T-helper 1 cell (primary cell): ENCODE results near the gene CTNNA2.

Experiments
- DNase-seq, 5 donors: peaks; one replicate each; pipeline ENCODE4 v3.0.0-alpha.2; 2012 to 2020

Gene CTNNA2

DNA sequence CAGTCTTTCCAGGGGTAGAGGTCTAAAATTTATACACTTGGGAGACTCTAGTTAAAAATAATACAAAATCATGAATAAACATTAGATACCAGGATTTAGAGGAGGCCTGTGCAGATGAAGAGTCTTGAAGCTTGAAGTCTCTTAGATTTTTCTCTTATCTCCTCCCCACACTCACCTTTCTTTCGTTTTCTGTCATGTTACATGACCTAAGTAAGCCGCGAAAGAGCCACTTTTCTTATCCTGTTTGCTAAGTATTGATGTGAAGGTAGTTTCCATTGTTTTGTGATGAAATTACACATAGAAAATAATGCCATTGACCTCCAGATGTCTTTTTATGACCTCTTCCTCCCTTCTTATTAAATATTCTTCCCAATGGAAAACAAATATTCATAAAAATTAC is 423.9 kb downstream of the CTNNA2 start:
- no peak for DNase-seq

DNA sequence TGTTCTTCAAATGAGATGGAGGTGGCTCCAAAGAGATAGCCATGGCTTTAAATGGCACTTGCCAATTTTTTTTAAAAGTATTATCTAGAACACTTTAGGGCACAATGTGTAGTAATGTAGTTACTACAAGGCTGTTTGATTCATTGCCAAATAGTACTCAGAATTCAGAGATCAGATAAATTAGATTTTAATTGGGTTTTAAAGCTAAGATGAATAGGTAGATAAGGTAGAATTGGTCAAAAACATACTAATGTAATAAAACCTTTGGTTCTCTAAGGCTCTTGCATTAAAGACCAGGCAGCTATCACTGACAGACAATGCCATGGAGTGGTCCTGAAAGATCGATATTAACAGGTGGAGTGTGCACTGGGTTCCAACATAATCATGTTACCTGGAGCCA is 425.8 kb downstream of the CTNNA2 start:
- DNase-seq, result no peak

DNA sequence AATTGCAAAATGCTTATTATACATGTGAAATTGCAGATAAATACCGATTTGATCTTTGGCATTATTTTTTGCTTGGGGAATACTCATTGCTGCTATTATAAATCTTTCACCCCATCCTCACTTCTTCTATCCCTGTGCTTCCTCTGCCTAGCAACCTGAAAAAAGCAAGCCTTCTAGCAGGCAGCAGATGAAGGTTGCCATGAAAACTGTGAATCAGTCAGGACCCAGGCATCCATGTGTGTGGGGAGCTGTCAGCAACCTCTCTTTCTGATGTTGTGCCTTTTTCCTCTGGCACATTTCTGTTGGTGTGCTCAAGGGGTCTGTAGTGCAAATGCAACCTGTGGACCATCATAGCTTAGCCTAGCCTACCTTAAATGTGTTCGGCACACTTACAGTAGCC is 427.5 kb downstream of the CTNNA2 start:
- DNase-seq, result no peak

DNA sequence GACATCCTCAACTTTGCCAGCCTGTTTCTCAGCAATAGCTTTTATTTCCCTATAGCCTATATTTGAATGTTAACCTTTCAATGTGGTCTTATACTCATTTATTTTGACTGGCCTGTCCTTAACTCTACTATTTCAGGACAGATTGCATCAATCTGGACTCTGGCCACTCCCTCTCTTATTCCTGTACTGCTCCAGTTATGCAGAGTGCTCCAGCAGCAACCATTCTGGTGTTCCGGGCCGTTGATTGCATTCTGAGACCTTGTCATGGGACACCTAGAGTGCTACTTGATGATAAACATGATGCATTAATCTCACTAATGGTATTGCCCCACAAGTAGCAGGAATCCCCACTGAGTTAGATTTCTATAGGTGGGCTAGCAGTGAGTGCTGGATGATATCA is 428.3 kb downstream of the CTNNA2 start:
- DNase-seq, result no peak

DNA sequence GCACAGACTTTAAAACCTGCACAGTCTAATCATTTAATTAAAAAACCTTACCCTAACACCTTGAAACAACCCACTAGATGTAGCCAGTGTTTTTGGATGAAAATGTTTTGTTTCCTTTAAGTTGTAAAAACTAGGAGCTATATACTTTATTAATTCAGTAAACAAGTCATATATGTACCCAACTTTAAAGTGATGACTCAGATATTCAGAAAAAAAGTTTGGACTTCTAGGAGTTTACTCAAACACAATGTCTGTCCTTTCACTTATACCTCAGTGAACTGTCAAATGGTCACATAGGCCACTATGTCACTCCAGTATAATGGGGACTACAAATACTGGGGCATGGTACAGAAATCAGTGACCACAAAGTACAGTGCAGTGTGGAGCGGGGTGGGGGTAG is 431.4 kb downstream of the CTNNA2 start:
- DNase-seq, result no peak

DNA sequence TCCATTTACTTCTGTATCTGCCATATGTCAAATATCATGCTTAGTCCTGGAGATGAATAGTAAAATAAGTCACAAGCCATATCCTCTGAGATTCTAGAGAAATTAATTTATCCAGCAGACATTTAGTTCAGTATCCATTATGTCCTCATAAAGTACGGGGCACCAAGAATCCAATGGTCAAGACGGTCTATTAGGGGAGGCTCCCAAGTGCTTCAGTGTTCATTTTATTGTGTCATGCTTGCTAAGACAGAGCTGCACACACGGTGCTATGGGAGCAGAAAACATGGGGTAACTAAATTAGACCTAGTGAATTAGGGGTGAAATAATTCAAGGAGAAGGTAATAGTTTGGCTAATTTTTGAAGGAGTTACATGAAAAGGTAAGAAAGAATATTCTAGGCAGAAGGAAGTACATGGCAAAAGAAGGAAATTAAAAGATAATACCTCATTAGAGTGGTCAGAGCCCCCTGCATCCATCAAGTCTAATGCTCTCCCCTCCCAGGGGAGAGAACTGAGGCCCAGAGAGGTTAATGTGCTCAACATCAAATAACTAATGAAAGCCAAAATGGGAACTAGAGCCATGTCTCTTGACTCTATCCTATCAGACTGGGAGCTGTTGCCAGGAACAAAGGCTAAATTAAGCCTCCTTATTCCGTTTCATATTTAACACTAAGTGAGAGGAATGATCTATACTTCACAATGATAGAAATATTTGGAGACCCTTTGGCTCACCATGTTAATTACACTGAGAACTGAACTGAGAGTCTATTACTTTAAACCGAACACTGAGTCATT is 433.0 kb downstream of the CTNNA2 start:
- no peak for DNase-seq

DNA sequence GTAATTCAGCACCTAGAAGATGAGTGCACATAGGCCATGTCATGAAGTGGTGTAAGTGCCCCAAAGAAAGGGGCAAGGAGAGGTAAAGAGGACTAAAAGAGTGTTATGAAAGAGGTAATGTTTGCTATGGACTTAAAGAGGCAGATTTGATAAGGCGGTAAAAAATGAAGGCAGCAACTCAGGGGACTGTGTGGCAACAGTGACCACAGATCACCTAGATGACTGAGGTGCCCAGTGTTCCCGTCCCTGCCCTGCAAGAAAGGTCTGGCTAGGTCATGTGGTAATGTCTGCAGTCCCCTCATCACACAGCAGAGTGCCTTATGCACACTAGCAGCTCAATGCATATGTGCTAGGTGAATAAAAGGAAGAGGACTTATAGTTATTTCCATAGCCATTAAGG is 434.9 kb downstream of the CTNNA2 start:
- DNase-seq, result no peak

DNA sequence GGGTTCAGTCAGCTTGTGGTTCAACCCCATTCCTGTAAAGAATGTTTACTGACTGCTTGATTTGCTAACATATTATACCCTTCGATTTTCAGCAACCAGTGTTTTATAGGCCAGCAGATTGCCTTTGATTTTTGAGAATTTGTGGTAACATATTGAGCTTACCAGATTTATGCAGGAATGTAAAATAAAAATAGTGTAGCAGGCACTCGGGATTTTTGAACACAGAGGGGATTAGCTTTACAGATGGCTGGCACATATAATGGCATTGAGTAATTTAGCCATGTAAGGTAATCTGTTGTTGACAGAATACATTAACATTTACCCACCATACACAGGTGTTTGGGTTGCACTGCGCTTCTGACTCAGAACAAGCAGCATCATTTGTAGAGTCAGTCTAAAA is 437.7 kb downstream of the CTNNA2 start:
- no peak for DNase-seq

DNA sequence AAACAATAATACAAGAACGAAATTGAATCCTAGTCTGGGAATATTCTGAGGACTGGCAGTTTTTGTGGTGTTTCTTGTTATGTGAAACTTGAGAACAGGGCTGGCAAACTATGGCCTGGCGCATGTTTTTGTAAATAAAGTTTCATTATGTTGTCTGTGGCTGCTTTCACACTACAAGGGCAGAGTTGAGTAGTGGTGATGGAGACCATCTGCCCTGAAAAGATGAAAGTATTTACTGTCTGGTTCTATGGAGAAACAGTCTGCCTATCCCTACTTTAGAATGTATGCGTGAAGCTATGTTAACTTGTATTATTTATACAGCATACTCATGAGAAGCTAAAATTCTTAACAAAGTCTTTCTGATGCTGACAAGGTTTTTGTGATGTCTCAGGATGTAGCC is 439.8 kb downstream of the CTNNA2 start:
- no peak for DNase-seq

DNA sequence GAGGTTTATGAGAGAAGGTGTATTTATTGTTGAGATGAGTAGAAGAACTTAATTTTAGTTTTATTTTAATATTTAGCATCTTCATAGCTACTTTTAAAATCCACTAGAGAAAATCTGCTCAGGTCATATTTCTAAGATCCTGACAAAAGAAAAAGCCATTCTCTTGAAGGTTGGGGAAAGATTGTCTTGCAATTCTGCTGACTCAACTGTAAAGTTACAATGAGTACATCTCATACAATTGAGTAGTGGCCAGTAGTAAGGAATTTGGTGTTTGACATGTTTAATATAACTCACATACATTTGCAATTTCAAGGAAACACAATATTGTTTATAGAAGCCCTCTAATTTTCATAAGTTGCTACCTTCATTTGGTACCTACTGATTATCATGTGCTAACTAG is 447.2 kb downstream of the CTNNA2 start:
- no peak for DNase-seq

DNA sequence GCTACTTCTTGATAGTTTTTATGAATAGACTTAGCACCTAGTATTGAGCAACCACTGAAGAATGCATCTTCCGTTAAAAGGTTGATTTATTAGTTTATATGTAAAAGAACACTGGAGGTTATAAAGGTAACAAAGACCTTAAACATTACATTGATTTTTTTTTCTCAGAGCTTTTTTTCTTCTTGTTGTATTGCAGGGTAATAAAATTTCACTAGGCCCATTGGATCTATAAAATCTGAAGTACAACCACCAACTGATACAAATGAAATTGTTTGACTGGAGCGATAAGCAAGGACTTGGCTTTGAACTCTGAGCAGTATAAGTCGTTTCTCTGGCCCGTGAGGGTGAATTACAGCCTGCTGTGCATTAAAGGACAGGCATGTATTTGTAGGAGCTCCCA is 447.7 kb downstream of the CTNNA2 start:
- DNase-seq, result no peak

DNA sequence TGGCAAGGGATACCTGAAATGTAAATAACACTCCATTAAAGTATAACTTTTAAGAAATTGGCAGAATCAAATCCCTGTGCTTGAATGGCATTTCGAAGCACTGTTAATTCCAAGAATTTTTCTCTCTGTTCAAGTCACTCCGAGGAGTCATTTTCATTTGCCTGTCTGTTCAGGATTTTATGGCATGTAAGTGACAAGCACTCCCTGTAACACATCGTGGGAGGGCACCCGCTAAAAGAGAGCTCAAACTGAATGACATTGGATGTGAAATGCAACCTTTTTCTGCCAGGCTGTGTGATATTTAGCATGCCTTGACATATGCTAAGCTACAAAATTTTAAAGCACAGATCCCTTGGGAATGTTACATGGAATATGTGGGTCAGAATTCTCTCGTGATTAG is 452.1 kb downstream of the CTNNA2 start:
- DNase-seq, result no peak

DNA sequence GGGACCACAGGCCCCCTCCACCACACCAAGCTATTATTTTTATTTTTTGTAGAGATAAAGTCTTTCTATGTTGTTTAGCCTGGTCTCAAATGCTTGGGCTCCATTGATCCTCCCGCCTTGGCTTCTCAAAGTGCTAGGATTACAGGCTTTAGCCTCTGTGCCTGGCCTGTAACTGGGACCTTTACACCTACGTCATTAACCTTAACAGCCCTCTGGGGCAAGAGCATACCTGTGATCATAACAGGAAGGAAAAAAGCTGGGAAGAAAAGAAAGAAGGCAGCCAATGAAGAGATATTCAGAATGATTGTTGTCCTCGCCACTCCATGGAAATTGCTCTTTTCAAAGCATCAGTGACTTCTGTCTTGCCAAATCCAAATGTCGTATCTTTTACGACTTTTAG is 453.5 kb downstream of the CTNNA2 start:
- DNase-seq, result no peak

DNA sequence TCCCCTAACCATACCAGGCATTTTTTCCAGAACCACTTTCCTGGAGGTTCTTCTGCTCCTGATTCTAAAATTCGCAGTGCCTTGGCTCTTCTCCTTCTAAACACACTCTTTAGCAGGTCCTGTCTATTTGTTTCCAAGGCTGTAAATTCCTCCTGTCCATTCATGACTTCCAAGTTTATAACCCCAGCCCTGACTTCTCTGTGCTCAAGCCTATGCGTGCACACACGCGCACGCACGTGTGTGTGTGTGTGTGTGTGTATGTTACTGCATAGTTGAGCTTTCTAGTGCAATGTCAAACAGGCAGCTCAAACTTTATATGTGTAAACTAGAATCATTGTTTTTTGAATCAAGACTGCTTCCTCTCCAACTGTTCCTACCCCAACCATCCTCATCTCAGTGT is 454.0 kb downstream of the CTNNA2 start:
- no peak for DNase-seq

DNA sequence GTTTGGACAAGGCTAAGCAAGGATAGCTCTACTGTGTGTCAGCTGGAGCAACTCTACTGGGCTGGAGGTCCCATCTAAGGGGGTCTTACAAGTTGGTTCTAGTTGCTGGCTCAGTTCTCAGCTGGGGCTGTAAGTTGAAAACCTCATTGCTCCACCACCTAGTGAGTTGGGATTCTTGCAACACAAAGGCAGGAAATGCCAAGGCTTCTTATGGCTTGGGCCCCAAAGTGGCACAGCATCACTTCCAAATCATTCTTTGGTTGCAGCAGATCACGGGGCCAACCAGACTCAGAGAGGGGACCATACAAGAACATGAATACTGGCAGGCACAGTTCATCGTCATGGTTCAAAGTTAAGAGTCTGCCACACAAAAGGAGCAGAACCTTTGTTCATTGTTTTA is 459.0 kb downstream of the CTNNA2 start:
- DNase-seq, result no peak

DNA sequence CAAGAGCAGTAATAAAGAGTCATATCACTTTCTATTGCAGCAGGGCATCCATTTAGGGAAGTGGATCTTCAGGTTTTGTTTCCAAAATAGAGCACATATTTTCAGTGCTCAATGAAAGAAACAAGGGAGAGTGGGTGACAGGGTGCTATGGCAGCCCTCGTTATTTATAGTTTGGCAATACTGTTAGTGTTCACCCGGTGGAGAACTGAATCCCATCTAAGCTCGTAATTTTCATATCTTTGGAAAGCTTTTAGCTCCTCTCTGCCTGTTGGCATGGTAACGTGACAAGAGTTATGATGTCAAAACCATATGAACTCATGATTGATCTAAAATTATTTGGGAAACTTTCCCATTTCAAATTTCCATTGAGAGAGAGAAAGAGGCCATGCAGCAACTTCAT is 459.8 kb downstream of the CTNNA2 start:
- DNase-seq, result no peak

DNA sequence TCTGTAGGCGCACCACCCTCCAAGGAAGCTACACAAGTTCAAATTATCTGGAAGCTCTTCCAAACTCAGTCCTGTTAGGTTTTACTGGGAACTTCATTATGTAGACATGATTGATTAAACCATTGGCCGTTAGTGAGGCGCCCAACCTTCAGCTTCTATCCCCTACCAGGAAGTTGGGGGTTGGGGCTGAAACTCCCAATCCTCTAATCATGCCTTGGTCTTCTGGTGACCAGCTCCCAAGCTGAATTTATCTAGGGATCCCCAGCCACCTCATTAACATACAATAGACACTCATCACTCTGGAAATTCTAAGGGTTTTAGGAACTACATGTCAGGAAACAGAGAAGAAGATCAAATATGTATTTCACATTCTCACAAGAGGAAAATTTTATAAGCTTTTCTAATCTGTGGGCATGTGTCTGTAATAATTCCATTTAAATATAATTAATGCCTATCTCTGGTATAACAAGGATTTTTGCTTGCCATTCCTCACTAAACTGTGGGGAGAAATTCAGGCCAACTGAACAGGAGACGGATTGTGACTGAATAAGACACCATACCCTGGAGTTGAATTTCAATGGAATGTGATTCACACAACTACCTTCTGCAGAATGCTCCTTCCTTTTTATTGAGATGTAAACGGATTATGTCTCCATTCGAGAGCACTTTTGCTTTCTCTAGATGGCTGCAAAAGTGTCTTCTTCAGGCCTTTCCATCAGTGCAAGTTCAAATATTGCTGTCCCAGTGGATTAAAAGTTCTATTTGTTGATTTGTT is 463.1 kb downstream of the CTNNA2 start:
- no peak for DNase-seq

DNA sequence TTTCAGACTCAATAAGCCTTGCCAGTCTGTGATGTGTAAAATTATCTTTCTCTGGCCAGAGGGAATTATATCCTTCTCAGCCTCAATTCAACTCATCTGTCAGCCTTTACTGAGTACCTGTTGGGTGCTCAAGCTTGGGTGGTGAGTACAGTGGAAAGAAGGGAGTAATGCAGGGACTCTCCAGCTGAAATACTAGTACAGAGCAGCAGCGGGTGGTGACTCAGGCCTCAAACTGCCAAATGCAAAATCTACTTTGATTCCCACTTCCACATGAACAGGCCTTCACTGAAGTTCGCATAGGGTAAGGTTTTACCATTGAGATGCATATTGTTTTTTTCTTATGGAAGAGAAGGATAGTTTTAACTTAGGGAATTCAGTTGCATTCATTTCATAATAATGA is 464.9 kb downstream of the CTNNA2 start:
- no peak for DNase-seq

DNA sequence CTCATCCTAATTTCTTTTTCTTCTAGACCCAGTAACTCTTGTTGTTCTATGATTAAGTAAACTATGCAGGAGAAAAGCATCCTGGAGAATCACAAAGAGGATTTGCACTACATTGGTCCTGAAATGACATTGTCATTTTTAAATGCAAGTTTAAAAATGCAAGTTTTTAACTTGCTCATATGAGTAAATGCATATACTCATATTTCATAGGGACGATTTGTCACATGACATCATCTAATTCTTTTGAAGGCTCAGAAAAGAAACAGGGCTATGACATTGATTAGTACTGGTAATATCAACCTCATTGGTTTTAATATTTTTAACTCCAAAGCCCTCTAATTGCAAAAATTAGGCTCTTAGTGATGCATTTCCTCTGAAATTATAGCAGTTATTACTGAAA is 467.3 kb downstream of the CTNNA2 start:
- no peak for DNase-seq

DNA sequence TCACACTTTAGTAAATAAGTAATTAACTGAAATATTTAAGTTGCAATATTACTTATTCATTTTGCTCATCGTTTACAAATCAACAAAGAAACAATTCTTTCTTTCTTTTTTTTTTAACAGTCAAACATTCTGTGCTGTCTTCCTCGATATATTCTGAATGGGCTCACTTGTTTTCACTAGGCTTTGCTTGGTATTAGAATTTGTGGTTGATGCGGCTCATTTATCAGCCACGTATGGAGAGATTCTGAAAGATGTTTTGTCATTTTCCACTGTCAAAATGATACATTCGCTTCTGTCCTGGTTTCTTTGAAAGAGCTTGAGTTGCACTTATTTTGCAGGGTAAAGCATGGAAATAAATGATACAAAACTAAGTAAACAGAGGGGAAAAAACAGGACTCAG is 468.0 kb downstream of the CTNNA2 start:
- no peak for DNase-seq

DNA sequence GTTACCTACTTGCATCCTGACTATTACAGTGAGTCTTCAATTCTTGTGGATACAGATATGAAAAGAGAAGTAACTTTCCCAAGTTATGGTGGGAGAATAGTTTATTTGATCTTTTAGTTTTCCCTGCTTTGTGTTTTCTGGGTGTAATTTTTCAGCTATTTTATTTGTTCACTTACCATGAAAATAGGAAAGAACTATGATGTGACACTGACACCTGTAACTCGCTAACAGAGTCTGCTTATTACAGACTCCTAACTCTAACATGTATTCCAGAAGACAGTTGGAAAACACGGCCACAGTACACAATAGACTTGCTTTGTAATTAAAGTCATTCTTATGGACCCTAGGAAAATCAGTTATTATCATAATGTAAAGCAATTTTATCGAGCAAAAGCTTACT is 468.5 kb downstream of the CTNNA2 start:
- no peak for DNase-seq

DNA sequence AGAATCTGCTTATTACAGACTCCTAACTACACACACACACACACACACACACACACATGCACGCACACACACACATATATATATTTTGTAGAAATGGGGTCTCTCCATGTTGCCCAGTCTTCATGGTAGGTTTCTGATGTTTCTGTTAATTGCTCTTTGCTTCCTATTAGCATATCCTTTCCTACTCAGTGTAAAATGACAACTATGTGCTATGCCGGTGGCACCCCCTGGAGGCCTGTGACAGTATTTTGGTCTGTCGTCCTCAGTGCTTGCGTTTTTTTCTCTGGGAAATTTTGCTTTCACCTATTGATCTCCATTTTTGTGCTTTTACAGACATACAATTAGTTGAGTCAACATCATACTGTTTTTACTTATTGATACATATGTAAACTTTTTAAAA is 469.6 kb downstream of the CTNNA2 start:
- no peak for DNase-seq

DNA sequence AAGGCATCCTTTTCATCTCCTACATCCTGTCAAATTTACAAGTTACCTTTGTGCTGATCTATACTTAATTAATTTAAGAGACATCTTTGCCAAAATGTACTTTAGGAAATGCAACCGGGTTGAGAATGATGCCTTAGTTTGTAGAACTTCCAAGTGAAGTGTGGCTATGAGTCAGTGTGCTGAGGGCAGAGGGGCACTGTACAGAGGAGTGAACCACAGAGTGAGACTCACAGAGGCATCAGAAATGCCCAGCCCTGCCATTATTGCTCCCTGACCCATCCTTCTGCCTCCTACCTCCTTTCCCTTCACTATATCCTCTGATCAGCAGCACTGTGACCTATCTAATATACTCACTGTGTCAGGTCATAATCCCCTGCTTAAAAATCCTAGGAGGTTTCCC is 471.6 kb downstream of the CTNNA2 start:
- DNase-seq, result no peak

DNA sequence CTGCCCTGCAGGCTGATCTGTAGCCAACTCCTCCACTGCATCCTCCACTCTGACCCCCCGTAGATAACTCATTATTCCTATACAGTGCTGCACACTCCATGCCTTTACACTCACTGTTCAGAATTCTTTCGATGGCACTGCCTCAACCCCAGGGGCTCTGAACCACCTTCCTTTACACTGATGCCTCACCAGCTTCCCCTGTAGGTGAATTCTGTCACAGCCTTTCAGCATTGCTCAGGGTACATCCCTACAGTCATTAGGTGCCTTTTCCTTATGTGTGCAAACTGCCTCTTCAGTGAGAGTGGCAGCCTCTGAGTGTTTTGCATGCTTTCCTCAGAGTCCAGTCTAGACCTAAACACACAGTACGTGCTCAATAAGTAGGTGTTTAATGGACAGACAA is 472.3 kb downstream of the CTNNA2 start:
- no peak for DNase-seq

DNA sequence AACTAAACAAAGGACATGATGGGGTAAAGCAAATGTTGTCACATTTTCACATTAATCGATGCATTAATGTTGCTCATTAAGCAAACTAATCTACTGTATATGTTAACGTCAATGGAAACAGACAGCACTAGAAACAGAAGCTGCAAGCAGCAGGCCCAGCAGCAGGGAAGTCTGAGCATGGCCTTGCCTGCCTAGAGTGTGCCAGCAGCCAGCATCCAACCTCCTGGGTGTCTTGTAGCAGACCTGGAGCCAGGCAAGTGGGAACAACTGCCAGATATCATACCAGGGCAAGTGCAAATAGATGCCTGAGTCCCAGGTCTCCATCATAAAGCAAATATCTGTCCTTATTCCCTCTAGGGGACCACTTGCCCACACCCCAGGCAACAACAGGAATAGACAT is 472.7 kb downstream of the CTNNA2 start:
- DNase-seq, result no peak
